GM18861 (cell line): Measurements from ENCODE around the gene EVX2.

Source experiments
- ATAC-seq: cut with Tn5 transposase; IDR thresholded peaks from one replicate; pipeline ENCODE4 v1.9.1; 2021; ENCODE audit not compliant: unreplicated experiment

The EVX2 gene

GRCh38 chr2:176083796-176084261, at the start of gene EVX2:
Gene EVX2 (minus strand): TSS chr2:176083962. CDS start chr2:176083776, 186 bp downstream.
- no peak for ATAC-seq

- ATAC-seq, result no peak
These were observed 49.6 kb upstream of the EVX2 start for GRCh38 chr2:176133389-176133788.

GRCh38 chr2:176132205-176133171, 48.7 kb upstream of the EVX2 start:
- ATAC-seq, result no peak

DNA sequence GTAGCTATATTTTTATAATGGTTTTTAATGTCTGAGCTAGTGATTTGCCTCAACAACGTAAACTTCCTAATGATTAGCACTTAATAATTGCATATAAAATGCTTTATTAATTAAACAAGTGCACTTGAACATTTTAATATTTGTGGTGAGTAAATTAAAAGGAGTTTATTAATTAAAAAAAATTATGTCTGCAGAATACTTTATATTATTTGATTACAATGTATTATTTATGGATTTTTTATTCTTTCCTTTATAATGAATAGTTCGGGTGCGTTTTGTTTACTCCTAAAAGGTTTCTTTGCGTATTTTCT, 48.0 kb upstream of the EVX2 start:
- ATAC-seq, result no peak

- ATAC-seq, result no peak
These were observed 47.4 kb upstream of the EVX2 start for GRCh38 chr2:176130957-176131847.

GRCh38 chr2:176130147-176130956, 46.6 kb upstream of the EVX2 start:
- no peak for ATAC-seq

GRCh38 chr2:176129813-176130146, 46.0 kb upstream of the EVX2 start:
- ATAC-seq, result no peak

DNA sequence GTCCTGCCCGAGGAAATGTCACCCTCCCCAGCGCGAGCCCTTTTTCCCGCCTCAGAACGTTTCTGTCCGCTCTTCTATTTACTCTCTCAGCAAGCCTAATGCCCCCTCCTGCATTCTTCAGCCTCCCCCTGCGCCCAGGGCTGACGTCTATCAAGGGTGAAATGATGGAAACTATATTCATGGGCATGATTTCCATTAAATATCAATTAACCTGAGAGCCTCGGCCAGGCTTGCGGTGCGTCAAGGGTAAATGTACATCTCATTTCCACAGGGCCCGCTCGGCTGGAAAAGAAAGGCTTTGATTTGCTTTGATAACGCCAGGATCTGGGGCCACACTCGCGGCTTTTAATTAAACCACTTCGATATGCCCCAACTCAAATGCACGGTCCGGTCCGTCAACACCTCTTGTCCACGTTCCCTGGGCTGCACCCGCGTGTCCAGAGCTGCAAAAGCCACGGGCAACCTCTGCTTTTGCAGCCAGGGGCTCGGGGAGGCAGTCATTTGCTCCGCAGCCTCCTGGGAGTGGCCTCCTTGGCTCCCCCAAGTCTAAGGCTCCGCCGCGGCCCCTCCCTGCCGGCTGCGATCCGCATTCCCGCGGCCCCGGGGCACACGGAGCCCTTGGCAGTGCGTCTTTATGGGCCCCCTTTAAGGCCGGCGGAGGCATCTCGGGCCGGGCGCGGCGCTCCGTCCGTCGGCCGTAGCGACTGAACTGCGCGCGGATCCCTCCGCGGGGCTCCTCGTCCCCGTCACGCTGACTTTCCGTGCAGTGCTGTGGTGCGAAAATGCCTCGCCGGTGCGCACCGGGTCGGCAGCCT, 45.4 kb upstream of the EVX2 start, which contains the start of gene HOXD8:
TSS of gene HOXD8 (plus strand) at position 724 of the 815 bp plus-strand sequence. CDS start 662 bp downstream, outside the sequence.
- ATAC-seq, result no peak

- no peak for ATAC-seq
These were observed 44.6 kb upstream of the EVX2 start for GRCh38 chr2:176128172-176128981.

- ATAC-seq, result no peak
These were observed 44.0 kb upstream of the EVX2 start for GRCh38 chr2:176127774-176128072.

DNA sequence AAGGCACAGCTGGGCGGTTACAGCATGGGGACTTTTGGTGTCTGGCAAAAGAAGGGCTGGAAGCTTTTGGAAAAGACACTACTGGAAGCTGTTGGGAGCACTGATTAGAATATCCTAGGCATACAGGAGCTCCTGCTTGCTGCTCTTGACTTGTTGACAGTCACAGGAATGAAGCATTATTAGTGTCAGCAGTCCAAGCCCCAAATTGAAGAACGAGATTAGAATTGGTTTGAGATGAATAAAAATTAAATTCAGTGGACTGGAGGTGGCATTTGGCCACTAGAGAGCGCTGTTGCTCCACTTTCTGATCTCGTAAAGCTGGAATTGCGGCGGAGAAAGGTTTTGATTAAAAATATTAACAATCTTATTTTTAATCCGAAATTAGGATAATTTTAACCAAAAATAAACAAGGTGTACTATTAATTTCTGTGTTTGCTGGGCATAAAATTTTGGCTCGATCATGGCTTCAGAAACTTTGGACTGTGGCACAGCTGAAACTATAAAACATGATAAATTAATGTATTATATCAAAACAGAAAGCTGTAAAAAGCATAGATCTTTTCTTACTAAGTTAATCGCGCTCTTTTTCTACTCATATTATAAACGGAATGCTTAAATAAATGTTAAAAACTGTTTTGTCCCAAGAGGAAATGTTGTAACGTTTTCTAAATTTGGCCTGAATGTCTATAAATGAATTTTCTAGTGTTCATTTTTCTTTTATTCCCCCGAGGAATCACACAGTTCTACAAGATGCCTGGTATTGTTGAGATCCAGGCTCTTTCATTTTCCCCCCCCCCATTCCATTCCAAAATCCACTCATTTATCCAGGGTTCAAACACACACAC, 43.4 kb upstream of the EVX2 start:
- ATAC-seq, result no peak

- no peak for ATAC-seq
These were observed 42.0 kb upstream of the EVX2 start for GRCh38 chr2:176125772-176126054.

- no peak for ATAC-seq
These were observed 41.4 kb upstream of the EVX2 start for GRCh38 chr2:176124947-176125771.

DNA sequence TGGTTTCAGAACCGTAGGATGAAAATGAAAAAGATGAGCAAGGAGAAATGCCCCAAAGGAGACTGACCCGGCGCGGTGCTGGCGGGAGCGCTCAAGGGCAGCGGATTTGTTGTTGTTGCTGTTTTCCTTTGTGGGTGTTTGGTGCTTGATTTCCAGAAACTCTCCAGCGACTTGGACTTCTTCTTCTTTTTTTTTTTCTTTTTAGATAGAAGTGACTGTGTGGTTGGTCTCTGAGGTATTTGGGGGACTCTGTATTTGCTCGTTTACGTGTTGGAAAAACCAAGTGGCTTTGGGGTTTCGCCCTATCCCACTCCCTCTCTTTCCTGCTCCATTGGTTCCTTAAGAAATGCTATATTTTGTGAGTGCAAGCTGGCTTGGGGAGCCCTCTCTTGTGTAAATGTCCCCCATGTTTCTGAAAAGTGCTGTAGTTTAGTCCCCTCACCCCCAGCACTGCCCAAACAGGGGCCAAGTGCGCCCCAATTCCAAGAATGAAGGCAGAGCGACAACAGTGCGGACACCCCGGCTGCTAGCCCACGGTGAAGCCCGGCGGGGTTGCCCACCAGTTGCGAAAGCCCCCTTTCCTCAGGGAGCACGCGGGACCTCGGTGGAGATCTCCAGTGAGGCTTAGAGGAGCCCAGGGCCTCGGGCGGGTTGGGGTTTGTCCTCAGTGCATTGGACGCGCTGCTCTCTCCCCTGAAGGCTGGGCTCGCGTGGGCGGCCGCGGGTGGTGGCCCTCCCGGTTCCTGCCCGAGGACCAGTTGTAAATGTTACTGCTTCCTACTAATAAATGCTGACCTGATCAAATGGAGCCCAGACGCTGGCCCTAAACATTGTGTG, 40.6 kb upstream of the EVX2 start:
- no peak for ATAC-seq

DNA sequence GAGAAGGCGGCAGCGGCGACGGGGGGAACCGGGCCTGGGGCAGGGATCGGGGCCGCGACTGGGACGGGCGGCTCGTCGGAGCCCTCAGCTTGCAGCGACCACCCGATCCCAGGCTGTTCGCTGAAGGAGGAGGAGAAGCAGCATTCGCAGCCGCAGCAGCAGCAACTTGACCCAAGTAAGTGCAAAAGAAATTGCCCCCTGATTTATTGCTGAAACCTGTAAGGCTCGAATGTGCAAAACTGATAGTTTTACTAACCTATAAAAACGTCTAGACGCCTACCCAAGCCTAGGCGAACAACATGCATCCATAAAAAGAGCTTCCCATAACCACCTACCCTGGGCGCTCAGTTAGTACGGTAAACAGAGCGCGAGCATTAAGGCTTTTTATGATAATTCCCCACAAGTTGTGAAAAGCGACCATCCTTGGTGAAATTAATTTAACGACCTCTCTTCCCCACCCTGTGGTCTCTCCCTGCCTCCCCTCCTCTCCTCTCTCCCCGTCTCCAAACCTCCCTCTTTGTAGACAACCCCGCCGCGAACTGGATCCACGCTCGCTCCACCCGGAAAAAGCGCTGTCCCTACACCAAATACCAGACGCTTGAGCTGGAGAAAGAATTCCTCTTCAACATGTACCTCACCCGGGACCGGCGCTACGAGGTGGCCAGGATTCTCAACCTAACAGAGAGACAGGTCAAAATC, 39.8 kb upstream of the EVX2 start:
- no peak for ATAC-seq

GRCh38 chr2:176122683-176123410, 39.1 kb upstream of the EVX2 start, which contains the start of gene HOXD9:
Gene HOXD9 (plus strand): TSS chr2:176122719. CDS start chr2:176122769, 50 bp downstream.
- no peak for ATAC-seq
